Activated T-cell treated with anti-CD3 and anti-CD28 coated beads for 1 hour (primary cell): Measurements from ENCODE around the gene TRAF3.
"Not testable (repeated sequence)": the region's sequence is repeated elsewhere in the genome, so short reads cannot be mapped to it uniquely, and the experiment has no call there.

Source experiments
- DNase-seq: peaks from one replicate; pipeline ENCODE4 v3.0.0-alpha.2; 2020; ENCODE audit warnings: low read depth

TRAF3 gene

DNA sequence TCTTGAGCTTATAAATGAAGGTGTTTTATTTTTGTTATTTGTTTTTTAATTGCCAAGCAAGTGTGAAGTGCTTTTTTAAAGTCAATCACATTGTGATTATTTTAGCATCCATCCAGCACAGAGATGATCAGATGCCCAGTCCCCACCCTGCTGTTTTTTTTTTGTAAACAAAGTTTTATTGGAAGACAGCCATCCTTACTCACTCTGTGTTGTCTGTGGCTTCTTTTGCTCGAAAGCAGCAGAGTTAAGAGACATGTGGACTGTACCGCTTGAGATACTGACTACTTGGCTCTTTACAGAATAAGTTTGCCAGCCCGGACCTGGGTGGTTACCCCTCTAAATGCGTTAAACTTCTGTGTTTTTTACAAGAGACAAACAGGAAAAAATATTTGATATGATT lies 114.3 kb downstream of the TRAF3 start:
- DNase-seq = no peak

DNA sequence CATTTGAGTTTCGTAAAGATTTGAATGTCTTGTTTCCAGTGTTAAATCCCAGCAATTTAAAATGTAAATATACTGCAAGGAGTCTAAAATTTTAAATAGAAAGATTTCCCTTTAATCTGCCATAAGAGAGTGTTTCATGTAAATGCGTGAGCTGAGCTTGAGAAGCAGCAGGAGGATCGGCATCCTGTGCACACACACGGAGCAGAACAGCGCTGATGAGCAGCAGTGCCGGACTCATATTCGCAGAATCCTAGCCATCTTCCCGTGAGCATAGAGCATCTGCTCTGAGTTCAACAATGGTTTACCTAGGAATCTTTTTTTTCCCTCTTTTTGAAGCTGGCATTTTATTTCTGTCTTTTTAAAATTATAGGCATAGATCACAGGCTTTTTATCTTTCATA lies 115.4 kb downstream of the TRAF3 start:
- no peak for DNase-seq

DNA sequence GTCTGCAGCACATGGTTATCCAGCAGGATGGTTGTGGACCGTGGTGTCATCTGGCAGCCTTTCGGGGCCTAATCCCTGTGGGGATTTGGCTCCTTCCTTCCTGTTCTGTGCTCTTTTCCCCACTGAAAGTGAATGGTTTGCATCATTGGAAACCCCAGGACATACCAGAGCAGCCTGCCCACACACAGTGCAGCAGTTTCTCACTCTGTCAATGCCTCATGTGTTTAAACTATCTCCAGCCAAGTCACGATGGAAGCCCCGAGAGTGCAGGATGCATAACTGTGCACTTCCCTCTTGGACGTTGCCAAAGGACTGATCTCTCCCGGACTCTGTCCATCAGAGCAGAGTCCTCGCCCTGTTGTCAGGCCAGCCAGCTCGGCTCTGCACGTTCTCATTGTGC lies 116.2 kb downstream of the TRAF3 start:
- no peak for DNase-seq

DNA sequence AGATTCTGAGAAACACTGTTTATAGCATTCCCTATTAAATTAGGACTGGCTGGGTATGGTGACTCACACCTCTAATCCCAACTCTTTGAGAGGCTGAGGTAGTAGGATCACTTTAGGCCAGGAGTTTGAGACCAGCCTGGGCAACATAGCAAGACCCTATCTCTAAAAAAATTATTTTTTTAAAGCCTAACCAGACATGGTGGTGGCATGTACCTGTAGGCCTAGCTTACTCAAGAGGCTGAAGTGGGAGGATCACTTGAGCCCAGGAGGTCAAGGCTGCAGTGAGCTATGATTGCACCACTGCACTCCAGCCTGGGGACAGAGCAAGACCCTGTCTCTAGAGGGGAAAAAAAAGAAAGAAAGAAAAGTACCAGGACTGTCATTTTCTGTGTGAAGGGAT lies 119.5 kb downstream of the TRAF3 start:
- DNase-seq = not testable (repeated sequence)

DNA sequence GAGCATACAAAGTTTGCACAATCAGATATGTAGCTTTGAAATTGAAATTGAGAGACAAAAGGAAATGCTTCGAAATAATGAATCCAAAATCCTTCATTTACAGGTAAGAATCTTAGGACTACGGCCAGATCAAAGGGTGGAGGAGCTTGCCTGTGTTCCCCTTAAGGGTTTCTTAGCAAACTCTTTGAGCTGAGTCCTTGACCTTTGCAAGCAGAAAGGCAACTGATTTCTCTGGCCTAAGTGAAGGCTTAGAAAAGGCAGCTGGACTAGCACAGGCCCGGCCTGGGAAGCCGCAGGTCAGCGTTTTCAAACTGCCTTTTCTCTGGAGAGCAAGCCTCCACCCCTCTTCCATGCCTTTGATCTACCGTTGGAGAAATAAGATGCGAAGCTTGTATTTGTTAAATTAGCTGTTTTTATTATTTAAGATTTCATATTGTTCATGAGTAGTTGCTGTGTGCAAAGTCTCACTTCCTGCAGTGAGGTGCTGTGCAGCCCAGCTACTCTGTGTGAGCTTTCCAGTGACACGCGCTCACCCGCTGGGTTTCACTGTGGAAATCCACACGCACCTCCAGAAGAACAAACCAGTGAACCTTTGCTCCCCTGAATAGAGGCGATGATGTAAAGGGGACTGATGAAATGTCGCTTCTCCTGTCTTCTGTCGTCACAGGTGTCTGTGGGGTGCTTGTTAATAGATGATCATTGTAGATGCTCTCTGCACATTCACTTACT lies 120.2 kb downstream of the TRAF3 start:
- DNase-seq = no peak

DNA sequence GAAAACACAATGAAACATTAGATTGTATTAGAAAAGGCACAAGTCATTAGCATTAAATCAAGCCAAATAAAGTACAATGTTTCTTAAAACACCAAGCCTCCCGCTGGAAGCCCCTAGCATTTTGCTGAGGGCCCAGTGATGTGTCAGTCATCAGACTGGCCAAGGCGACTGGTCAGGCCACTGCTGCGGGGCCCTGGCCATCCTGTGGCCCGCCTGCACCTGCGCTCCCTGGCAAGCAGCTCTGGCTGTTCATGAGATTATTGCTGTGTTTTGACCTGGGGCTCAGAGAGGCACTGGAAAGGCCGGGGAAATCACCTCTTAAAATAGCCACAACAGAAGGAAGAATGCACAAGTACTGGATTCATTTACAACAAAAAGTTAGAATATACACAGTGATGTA lies 121.0 kb downstream of the TRAF3 start:
- DNase-seq = no peak

DNA sequence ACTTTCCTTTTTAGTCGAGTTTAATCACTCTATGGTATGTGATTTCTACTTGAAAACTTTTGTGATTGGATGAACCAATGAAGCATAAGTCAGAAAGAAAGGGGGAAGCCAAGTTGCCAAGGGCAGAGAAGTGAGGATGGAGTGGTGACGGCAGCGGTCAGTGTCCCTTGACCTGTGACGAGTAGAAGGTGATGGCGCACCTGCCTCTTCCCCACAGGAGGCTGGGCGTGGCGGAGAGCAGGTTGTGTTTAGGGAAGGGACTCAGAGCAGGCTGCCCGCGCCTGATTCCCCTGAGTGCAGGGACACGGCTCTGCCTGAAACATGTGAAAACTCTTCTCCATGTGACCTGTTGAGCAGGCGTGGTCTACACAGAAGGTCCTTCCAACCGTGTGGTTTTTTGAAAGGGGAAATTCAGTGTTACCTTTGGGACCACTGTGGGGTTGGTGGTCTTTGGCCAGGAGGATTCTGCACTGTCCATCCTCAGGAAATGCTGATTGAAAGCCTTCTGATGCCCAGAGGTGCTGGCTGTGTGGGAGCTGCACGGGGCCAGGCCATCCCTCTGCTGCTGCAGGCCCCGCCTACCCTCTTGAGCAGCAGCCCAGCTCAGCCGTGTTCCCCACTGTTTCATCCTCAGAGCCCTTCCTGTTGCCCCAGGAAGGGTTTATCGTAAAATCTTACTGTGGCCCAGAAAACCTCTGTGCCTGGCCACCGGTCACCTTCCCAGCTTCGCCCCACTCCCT lies 121.7 kb downstream of the TRAF3 start:
- no peak for DNase-seq

DNA sequence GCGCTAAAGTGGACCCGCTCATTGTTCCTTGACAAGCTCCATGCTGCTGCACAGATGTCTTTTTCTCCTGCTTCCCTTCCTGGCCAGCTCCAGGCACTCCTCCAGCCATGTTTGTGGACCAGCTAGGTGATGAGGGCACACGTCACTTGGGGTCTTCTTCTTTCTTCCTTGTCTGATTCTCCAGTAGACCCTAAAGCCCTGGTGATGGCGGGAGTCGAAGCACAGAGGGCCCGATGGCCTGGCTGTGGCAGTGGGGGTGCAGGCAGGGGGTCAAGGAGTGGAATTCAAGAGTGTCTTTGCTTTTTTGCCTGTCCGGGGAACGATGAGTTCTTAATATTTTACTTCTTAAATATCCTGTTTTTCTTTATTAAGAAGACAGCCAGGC lies 122.3 kb downstream of the TRAF3 start:
- no peak for DNase-seq

DNA sequence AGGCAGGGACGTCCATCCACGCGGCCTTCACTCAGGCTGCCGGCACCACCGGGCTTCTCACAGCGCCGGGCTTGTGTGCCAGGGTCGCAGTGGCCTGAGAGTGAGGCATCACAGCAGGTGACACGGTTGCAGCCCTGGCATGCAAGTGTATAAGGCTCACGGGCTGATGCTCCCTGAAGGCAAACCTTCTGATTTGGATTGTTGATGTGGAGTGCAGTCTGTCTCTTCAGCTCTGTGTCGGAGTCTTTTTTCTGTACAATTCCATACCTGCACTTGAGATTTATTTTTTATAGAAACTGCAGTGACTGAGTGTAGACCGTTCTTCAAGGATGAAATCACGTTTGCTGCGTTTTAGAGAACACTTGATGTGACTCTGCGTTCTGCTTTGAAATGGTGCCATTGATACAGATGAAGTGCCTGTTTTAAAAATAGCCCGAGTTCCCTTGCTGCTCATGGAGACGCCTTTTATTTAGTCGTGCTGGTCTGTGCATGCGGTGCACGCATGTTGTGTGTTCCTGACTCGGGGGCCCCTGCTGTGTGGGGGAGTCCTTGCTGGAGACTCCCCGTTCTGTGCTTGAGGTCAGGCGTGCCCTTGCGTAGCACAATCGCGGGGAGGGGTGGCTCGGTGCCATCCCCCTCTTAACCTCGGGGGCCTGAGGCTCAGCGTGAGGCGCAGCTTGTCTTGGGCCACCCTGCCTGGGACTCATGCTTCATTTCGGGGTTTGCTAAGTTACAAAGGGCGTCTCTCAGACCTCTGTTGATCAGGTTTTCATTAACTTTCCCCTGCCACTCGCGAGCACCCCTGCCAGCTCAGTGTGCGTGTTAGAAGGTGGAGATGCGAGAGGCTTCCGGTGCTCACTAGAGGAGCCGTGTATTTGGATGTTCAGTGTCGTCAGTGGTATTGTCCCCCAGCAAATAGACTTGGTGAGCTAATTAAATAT lies 123.7 kb downstream of the TRAF3 start:
- no peak for DNase-seq

DNA sequence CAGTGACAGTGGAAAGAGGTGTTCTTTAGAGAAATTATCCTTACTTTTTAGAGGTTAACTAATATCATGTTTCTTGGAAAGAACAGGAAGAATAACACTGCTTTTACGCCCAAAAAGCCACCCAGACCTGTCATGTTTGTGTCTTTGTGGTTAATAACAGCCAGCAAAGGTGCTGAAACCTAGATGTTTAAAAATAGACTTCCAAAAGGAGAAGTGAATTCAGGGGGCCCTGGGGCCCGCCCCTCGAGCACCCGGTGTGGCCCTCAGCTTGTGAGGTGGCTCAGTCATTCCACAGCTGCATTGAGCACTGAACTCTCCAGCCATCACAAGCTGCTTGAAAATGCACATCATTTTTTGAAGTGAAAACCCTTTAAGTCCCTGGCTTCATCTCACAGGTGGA lies 124.4 kb downstream of the TRAF3 start:
- DNase-seq = no peak

DNA sequence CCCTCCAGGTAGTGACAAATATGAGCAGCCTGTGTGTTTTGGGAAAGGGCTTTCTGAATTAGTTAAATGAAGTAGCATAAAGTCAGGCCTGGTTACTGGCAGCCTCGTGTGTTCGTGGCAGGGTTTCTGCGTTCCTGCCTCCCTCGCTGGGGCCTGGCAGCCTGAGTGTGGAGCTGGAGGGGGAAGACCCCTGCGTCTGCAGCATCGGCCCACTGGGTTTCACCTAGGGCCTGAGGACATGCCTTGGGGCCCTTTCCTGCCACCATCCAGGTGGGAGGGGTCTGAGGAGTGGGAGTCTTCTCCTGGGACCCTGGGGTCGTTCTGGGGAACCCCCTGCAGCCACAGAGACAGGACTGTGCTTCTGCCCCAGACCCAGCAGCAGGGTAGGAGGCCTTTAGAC lies 124.8 kb downstream of the TRAF3 start:
- no peak for DNase-seq

DNA sequence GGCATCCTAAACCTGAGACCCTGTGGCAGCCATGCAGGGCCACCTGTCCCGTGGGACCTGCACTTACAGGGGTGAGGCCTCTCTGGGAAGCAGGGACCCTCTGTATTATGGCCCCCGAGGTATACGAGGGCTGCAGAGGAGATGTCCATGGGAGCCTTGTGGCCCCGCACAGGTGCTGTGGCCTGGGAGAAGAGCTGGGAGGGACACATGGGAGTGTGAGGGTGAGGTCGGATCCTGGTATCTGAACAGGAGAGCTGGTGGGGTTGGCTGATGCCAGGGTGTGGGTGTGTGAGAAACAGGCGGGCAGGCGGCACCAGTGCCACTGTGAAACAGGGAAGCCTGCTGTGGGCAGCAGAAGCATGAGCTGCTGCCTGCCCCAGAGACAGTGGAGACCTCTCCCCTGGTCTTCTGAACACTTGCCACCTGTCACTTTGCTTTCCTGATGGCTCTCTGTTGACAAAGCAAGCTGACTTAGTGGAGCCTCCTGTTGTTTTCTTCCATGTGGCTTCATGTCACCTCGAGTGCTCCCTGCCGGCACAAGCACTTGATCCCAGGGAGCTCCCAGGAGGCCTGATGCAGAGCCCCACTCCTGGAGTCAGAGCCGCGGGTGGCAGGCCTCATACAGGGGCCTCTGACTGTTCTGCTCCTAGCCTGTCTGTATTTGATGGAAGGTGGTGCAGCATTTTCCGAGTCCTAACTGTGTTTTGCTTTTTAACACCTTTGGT lies 125.4 kb downstream of the TRAF3 start:
- no peak for DNase-seq

DNA sequence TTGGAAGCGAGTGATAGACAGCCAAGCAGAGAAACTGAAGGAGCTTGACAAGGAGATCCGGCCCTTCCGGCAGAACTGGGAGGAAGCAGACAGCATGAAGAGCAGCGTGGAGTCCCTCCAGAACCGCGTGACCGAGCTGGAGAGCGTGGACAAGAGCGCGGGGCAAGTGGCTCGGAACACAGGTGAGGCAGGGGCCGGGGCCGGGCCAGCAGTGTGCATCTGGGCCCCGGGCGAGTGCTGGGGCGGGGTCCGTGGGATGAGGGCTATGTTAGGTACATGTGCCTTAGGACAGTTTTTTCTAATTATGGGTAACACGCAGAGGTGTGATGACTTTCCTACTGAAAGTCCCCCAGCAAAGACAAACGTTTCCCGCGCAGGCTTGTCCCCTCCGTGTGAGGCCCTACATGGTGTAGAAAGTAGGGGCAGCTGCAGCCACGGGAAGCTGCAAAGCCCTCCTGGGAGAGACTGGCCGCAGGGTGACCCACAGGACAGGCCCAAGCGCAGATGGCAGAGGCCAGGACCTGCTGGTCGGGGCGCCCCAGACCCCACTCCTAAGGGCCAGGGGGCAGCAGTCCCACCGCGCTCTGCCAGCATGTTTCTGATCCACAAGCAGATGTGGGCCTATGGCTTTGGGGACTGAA lies 126.1 kb downstream of the TRAF3 start:
- DNase-seq = no peak

DNA sequence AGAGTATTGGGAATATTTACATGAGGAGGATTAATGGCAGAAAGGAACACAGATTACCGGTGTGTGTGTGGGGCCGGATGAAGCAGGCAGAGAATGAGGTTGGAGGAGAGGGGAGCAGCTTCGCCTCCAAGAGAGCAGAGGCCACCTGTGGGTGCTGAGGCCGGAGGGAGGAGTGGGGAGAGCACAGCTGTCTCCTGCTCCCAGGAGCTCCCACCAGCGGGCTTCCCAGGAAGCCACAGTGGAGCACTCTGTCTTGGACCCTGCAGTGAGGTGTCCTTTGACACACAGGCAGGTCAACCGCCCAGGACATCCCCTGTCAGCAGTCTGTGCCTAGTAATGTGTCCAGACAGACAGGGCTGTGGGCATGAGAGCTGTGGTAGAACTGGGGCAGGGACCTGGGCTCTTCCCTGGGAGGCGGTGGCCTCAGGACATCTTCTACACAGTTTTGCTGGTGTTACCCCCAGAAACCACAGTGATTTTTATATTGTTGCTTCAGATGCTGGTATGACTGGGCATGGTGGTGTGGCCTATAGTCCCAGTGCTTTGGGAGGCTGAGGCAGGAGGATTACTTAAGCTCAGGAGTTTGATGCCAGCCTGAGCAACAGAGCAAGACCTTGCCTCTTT lies 126.8 kb downstream of the TRAF3 start:
- no peak for DNase-seq

DNA sequence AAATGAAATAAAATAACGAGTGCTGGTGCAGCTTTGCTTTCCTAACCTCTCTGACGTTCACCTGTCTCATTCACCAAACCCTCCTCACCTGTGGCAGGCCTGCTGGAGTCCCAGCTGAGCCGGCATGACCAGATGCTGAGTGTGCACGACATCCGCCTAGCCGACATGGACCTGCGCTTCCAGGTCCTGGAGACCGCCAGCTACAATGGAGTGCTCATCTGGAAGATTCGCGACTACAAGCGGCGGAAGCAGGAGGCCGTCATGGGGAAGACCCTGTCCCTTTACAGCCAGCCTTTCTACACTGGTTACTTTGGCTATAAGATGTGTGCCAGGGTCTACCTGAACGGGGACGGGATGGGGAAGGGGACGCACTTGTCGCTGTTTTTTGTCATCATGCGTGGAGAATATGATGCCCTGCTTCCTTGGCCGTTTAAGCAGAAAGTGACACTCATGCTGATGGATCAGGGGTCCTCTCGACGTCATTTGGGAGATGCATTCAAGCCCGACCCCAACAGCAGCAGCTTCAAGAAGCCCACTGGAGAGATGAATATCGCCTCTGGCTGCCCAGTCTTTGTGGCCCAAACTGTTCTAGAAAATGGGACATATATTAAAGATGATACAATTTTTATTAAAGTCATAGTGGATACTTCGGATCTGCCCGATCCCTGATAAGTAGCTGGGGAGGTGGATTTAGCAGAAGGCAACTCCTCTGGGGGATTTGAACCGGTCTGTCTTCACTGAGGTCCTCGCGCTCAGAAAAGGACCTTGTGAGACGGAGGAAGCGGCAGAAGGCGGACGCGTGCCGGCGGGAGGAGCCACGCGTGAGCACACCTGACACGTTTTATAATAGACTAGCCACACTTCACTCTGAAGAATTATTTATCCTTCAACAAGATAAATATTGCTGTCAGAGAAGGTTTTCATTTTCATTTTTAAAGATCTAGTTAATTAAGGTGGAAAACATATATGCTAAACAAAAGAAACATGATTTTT lies 128.2 kb downstream of the TRAF3 start:
- DNase-seq = no peak

DNA sequence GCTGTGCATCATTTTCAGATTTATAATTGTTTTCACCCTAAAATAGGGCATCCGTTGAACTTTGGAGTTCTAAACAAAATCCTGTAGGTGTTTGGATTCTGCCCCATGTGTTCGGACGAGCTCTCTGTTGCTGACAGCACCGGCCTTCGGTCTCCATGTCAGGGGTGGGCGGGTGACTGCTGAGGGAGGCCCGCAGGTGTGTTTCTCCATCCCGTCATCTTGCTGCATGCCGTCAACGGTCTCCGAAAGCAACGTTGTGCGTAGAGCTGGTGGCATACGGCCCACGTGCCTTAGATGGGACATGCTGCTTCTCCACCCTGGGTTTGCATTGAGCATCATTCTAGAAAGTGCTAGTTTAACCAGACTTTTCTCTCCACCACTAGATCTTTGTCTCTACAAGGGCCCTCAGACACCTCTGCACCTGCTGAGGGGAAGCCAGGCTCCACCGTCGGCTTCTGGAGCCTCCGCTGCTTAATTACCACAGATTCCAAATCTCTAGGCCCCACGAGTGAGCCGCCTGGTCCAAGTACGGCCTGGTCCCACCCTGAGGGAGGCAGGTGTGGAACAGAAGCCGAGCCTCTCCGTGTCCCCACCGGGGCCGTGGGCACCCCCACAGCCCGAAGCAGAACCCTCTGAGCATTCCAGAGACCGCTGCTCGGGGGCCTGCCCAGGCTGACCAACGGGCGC lies 129.5 kb downstream of the TRAF3 start:
- no peak for DNase-seq

DNA sequence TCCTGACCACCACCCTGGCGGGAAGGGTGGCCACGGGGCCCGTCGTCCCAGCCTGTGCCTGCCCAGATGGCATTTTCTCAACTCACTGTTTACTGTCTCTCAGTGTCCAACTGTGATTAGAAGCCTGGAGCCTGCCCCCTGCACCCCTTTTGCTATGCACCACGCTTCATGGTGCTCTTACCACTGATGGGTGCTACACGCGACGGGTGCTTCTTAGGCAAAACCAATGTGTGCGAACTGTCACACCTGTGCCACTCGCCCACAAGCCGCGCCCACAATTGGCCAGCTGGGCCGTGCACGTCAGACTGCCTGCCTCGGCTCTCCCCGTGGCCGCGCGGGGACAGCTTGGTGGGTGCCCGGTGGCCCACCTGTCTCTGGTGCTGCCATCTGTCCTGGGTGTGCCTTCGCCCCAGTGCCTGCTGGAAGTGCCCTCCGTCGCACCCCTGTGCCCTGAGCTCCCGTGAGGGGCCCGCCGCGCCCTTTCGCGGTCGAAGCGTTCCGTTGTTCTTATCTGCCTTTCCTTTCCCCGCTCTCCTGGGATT lies 130.1 kb downstream of the TRAF3 start:
- DNase-seq = no peak

DNA sequence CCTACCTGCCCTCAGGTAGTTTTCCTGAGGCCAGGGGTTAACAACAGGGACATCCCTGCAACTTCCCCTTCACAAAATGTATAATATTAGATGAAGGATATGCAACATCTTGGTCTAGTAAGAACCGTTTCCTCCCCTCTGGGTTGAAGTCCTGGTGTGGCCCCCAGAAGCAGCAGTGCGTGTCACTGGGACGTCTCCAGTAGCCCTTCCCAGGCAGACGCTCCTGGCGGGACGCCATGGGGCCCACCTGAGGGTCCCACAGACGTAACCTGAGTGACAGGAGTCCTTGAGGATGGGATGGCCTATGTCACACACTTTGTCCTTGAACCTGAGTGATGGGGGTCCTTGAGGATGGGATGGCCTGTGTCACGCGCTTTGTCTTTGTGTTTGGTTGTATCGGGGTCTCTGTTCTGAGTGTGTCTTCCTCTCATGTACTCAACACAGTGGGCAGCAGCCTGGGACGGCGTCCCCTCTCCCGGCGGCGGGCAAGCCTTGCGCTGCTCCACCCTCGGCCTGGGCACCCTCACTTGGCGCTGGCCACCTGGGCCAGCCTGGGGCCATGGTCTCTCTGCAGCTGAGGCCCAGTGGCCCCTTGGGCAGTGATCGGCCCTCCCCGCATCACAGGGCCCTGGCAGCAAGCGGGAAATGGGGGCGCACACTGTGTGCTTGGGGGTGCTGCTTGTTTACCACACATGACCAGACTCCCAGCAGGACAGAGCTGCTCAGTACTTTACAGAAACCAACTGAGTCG lies 130.9 kb downstream of the TRAF3 start:
- no peak for DNase-seq
